Fibroblast of the aortic adventitia (primary cell): ENCODE data around the gene ENPP5. TPM values are rescaled to one million over a fixed set of nuclear protein-coding genes. Genes with fewer than 3 reads are reported as not detected.

Source experiments
- DNase-seq: peaks from one replicate; pipeline ENCODE4 v3.0.0-alpha.2; 2010; ENCODE audit warnings: low read depth
- H3K4me3 ChIP-seq: 2 replicates; pipeline ENCODE4 v1.5.1; 2011; ENCODE audit warnings: low read depth, mild to moderate bottlenecking, control low read depth, low read length, moderate library complexity
- CTCF ChIP-seq: IDR thresholded peaks from 2 replicates; pipeline ENCODE4 v1.5.1; 2011; ENCODE audit warnings: mild to moderate bottlenecking, low read length, control low read depth, inconsistent platforms; ENCODE audit not compliant: insufficient read depth
- total RNA-seq: library from RNA; depleted of rRNA; stranded (reverse); fragments of >200 nt; gene quantifications from 2 replicates; pipeline ENCODE4 v1.2.3, GENCODE V29; 2012; ENCODE audit warnings: low replicate concordance

ENPP5 gene
- total RNA-seq, 1 donor = 0.36 TPM

GRCh38 chr6:46118157-46118556 lies 52.6 kb downstream of the ENPP5 start:
- DNase-seq = no peak
- H3K4me3 ChIP-seq = no peak overlapping the region
- TF ChIP-seq CTCF = no peak

GRCh38 chr6:46116289-46116688 lies 54.5 kb downstream of the ENPP5 start:
- TF ChIP-seq CTCF = no peak
- no peak for DNase-seq
- no peak overlapping the region for H3K4me3 ChIP-seq

- H3K4me3 ChIP-seq = no peak overlapping the region
- DNase-seq = no peak
- TF ChIP-seq CTCF = no peak
Measured at GRCh38 chr6:46115634-46116033, 55.1 kb downstream of the ENPP5 start.

GRCh38 chr6:46113370-46113769 lies 57.4 kb downstream of the ENPP5 start:
- no peak overlapping the region for H3K4me3 ChIP-seq
- TF ChIP-seq CTCF = no peak
- no peak for DNase-seq

Other genes with a start within 250 kb of the ENPP5 start
- gene CLIC5, start 155.1 kb downstream of the ENPP5 start, total RNA-seq = 1.1 TPM in 1 of 2 replicates, not detected in the other
- gene ENPP4, start 41.0 kb downstream of the ENPP5 start, total RNA-seq = 0.99 and 6.1 TPM in 2 replicates